OCI-LY7 (cell line): ENCODE measurements around the gene DCAF16.

Experiments used
- CTCF ChIP-seq: fragments of 200-600 bp; sonication (generic); conservative IDR thresholded peaks from 2 replicates; pipeline ENCODE4 v1.5.1; 2014; ENCODE audit warnings: mild to moderate bottlenecking, antibody characterized with exemption, low read length, moderate library complexity, mixed read lengths
- EZH2phosphoT487 ChIP-seq: fragments of 200-600 bp; sonication (generic); IDR thresholded peaks from 2 replicates; pipeline ENCODE4 v1.6.1; 2018; ENCODE audit warnings: low read depth, borderline replicate concordance, mild to moderate bottlenecking, mixed run types, antibody characterized with exemption, low read length, moderate library complexity, mixed read lengths

GRCh38 chr4:17823871-17824669 is 13.5 kb upstream of the DCAF16 start:
- TF ChIP-seq CTCF (no peak), EZH2phosphoT487 (no peak)
